Measurements from ENCODE around the gene SACM1L.

The SACM1L gene

GRCh38 chr3:45654397-45654944, 34.7 kb upstream of the SACM1L start:
- peaks cover 34% of the 10 kb centered on the region for H3K79me2 ChIP-seq (ENCODE audit: control insufficient read depth, insufficient read depth, low read length, unreplicated experiment)
- no peak overlapping the region for H2AFZ ChIP-seq (ENCODE audit: low read length, unreplicated experiment)
- peaks cover 3% of the 10 kb centered on the region; the same call in 1 of the 2 replicates for H3K36me3 ChIP-seq (ENCODE audit: insufficient read depth, low read length)
- peak overlapping the region; percentile 35 for H3K27ac ChIP-seq (ENCODE audit: low read depth, low read length)
- H3K4me1 ChIP-seq (ENCODE audit: control insufficient read depth, insufficient read depth, low read length, unreplicated experiment): peaks cover 23% of the 10 kb centered on the region
- no peak overlapping the region for H3K4me3 ChIP-seq (ENCODE audit: low read depth, low read length)
- H3K27me3 ChIP-seq (ENCODE audit: insufficient read depth, low read length): no peaks in the 10 kb centered on the region

- Histone ChIP-seq H3K27ac (ENCODE audit: low read depth, low read length) (peak overlapping the region; percentile 47), H3K27me3 (ENCODE audit: insufficient read depth, low read length) (no peaks in the 10 kb centered on the region), H3K79me2 (ENCODE audit: control insufficient read depth, insufficient read depth, low read length, unreplicated experiment) (peaks cover 31% of the 10 kb centered on the region), H3K4me3 (ENCODE audit: low read depth, low read length) (no peak overlapping the region), H3K4me1 (ENCODE audit: control insufficient read depth, insufficient read depth, low read length, unreplicated experiment) (peaks cover 23% of the 10 kb centered on the region), H3K36me3 (ENCODE audit: insufficient read depth, low read length) (peaks cover 3% of the 10 kb centered on the region; the same call in 1 of the 2 replicates), H2AFZ (ENCODE audit: low read length, unreplicated experiment) (no peak overlapping the region)
Measured at GRCh38 chr3:45655906-45656305, 33.3 kb upstream of the SACM1L start.

GRCh38 chr3:45656575-45657363, 32.4 kb upstream of the SACM1L start:
- no peak overlapping the region for H3K4me3 ChIP-seq (ENCODE audit: low read depth, low read length)
- H3K4me1 ChIP-seq (ENCODE audit: control insufficient read depth, insufficient read depth, low read length, unreplicated experiment): peaks cover 23% of the 10 kb centered on the region
- no peak overlapping the region for H2AFZ ChIP-seq (ENCODE audit: low read length, unreplicated experiment)
- H3K27me3 ChIP-seq (ENCODE audit: insufficient read depth, low read length): no peaks in the 10 kb centered on the region
- H3K36me3 ChIP-seq (ENCODE audit: insufficient read depth, low read length): peaks cover 3% of the 10 kb centered on the region; the same call in 1 of the 2 replicates
- H3K79me2 ChIP-seq (ENCODE audit: control insufficient read depth, insufficient read depth, low read length, unreplicated experiment): peaks cover 31% of the 10 kb centered on the region
- peak overlapping the region; percentile 47; the same call in 1 of the 2 replicates for H3K27ac ChIP-seq (ENCODE audit: low read depth, low read length)

GRCh38 chr3:45657853-45658252, 31.3 kb upstream of the SACM1L start:
- H2AFZ ChIP-seq (ENCODE audit: low read length, unreplicated experiment): no peak overlapping the region
- H3K4me1 ChIP-seq (ENCODE audit: control insufficient read depth, insufficient read depth, low read length, unreplicated experiment): peaks cover 23% of the 10 kb centered on the region
- no peak overlapping the region for H3K4me3 ChIP-seq (ENCODE audit: low read depth, low read length)
- H3K27ac ChIP-seq (ENCODE audit: low read depth, low read length): no peak overlapping the region
- peaks cover 22% of the 10 kb centered on the region for H3K79me2 ChIP-seq (ENCODE audit: control insufficient read depth, insufficient read depth, low read length, unreplicated experiment)
- H3K36me3 ChIP-seq (ENCODE audit: insufficient read depth, low read length): peaks cover 3% of the 10 kb centered on the region; the same call in 1 of the 2 replicates
- no peaks in the 10 kb centered on the region for H3K27me3 ChIP-seq (ENCODE audit: insufficient read depth, low read length)

GRCh38 chr3:45659661-45660566, 29.3 kb upstream of the SACM1L start:
- H3K27ac ChIP-seq (ENCODE audit: low read depth, low read length): peak overlapping the region; percentile 61
- H3K27me3 ChIP-seq (ENCODE audit: insufficient read depth, low read length): no peaks in the 10 kb centered on the region
- peaks cover 26% of the 10 kb centered on the region for H3K4me1 ChIP-seq (ENCODE audit: control insufficient read depth, insufficient read depth, low read length, unreplicated experiment)
- peaks cover 3% of the 10 kb centered on the region; the same call in 1 of the 2 replicates for H3K36me3 ChIP-seq (ENCODE audit: insufficient read depth, low read length)
- H2AFZ ChIP-seq (ENCODE audit: low read length, unreplicated experiment): no peak overlapping the region
- no peak overlapping the region for H3K4me3 ChIP-seq (ENCODE audit: low read depth, low read length)
- H3K79me2 ChIP-seq (ENCODE audit: control insufficient read depth, insufficient read depth, low read length, unreplicated experiment): peaks cover 14% of the 10 kb centered on the region

GRCh38 chr3:45660567-45660901, 28.7 kb upstream of the SACM1L start:
- peaks cover 12% of the 10 kb centered on the region for H3K79me2 ChIP-seq (ENCODE audit: control insufficient read depth, insufficient read depth, low read length, unreplicated experiment)
- no peak overlapping the region for H3K27ac ChIP-seq (ENCODE audit: low read depth, low read length)
- H2AFZ ChIP-seq (ENCODE audit: low read length, unreplicated experiment): no peak overlapping the region
- no peak overlapping the region for H3K4me3 ChIP-seq (ENCODE audit: low read depth, low read length)
- H3K4me1 ChIP-seq (ENCODE audit: control insufficient read depth, insufficient read depth, low read length, unreplicated experiment): peaks cover 29% of the 10 kb centered on the region
- H3K36me3 ChIP-seq (ENCODE audit: insufficient read depth, low read length): peaks cover 3% of the 10 kb centered on the region; the same call in 1 of the 2 replicates
- no peaks in the 10 kb centered on the region for H3K27me3 ChIP-seq (ENCODE audit: insufficient read depth, low read length)

- H3K4me3 ChIP-seq (ENCODE audit: low read depth, low read length): peak overlapping the region; percentile 72
- H2AFZ ChIP-seq (ENCODE audit: low read length, unreplicated experiment): no peak overlapping the region
- H3K27me3 ChIP-seq (ENCODE audit: insufficient read depth, low read length): no peaks in the 10 kb centered on the region
- H3K27ac ChIP-seq (ENCODE audit: low read depth, low read length): no peak overlapping the region
- peaks cover 4% of the 10 kb centered on the region for H3K79me2 ChIP-seq (ENCODE audit: control insufficient read depth, insufficient read depth, low read length, unreplicated experiment)
- H3K36me3 ChIP-seq (ENCODE audit: insufficient read depth, low read length): peaks cover 8% of the 10 kb centered on the region
- H3K4me1 ChIP-seq (ENCODE audit: control insufficient read depth, insufficient read depth, low read length, unreplicated experiment): peaks cover 41% of the 10 kb centered on the region
Measured at GRCh38 chr3:45664578-45664977, 24.6 kb upstream of the SACM1L start.

GRCh38 chr3:45665101-45665572, 24.1 kb upstream of the SACM1L start:
- Histone ChIP-seq H3K27me3 (ENCODE audit: insufficient read depth, low read length) (no peaks in the 10 kb centered on the region), H3K4me3 (ENCODE audit: low read depth, low read length) (peak overlapping the region; percentile 72), H3K4me1 (ENCODE audit: control insufficient read depth, insufficient read depth, low read length, unreplicated experiment) (peaks cover 38% of the 10 kb centered on the region), H3K79me2 (ENCODE audit: control insufficient read depth, insufficient read depth, low read length, unreplicated experiment) (peaks cover 4% of the 10 kb centered on the region), H3K27ac (ENCODE audit: low read depth, low read length) (no peak overlapping the region), H3K36me3 (ENCODE audit: insufficient read depth, low read length) (peaks cover 14% of the 10 kb centered on the region), H2AFZ (ENCODE audit: low read length, unreplicated experiment) (no peak overlapping the region)

GRCh38 chr3:45666757-45667431, 22.3 kb upstream of the SACM1L start:
- peaks cover 30% of the 10 kb centered on the region for H3K36me3 ChIP-seq (ENCODE audit: insufficient read depth, low read length)

GRCh38 chr3:45667569-45667934, 21.6 kb upstream of the SACM1L start:
- Histone ChIP-seq H3K4me1 (ENCODE audit: control insufficient read depth, insufficient read depth, low read length, unreplicated experiment) (peaks cover 38% of the 10 kb centered on the region), H3K36me3 (ENCODE audit: insufficient read depth, low read length) (peaks cover 35% of the 10 kb centered on the region), H2AFZ (ENCODE audit: low read length, unreplicated experiment) (no peak overlapping the region), H3K4me3 (ENCODE audit: low read depth, low read length) (peak overlapping the region; percentile 13; the same call in 1 of the 2 replicates), H3K79me2 (ENCODE audit: control insufficient read depth, insufficient read depth, low read length, unreplicated experiment) (peaks cover 4% of the 10 kb centered on the region), H3K27me3 (ENCODE audit: insufficient read depth, low read length) (no peaks in the 10 kb centered on the region), H3K27ac (ENCODE audit: low read depth, low read length) (peak overlapping the region; percentile 82)

More at GRCh38 chr3:45666757-45667431, 22.3 kb upstream of the SACM1L start:
- no peaks in the 10 kb centered on the region for H3K27me3 ChIP-seq (ENCODE audit: insufficient read depth, low read length)
- H3K4me1 ChIP-seq (ENCODE audit: control insufficient read depth, insufficient read depth, low read length, unreplicated experiment): peaks cover 38% of the 10 kb centered on the region
- peak overlapping the region; percentile 82 for H3K27ac ChIP-seq (ENCODE audit: low read depth, low read length)
- no peak overlapping the region for H2AFZ ChIP-seq (ENCODE audit: low read length, unreplicated experiment)
- H3K79me2 ChIP-seq (ENCODE audit: control insufficient read depth, insufficient read depth, low read length, unreplicated experiment): peaks cover 4% of the 10 kb centered on the region
- peak overlapping the region; percentile 13; the same call in 1 of the 2 replicates for H3K4me3 ChIP-seq (ENCODE audit: low read depth, low read length)
